WTC11 (cell line): ENCODE measurements around the gene FBN2. TPM values are rescaled to one million over a fixed set of nuclear protein-coding genes. Genes with fewer than 3 reads are reported as not detected.

Experiments used
- ATAC-seq: fragments of 200-7000 bp; cut with Tn5 transposase; 2 replicates; pipeline ENCODE4 v1.10.0; 2021; ENCODE audit warnings: mild to moderate bottlenecking, moderate library complexity
- CTCF ChIA-PET: fragments of 300-600 bp; sonication (Branson Sonifier 250); formaldehyde crosslinking; loops from one replicate; lab custom pipeline; 2021; ENCODE audit warnings: antibody characterized with exemption; lab: Charles Lee
- POLR2A ChIA-PET: fragments of 350-600 bp; sonication (Branson Sonifier 250); formaldehyde crosslinking; loops from one replicate; lab custom pipeline; 2021; ENCODE audit warnings: antibody characterized with exemption; lab: Charles Lee
- DNase-seq: peaks from one replicate; pipeline ENCODE4 v3.0.0; 2021; ENCODE audit warnings: low spot score
- H3K27ac Mint-ChIP-seq: 2 replicates; pipeline ENCODE4 v1.8.0; 2021; ENCODE audit warnings: mixed read lengths
- H3K27me3 Mint-ChIP-seq: 2 replicates; pipeline ENCODE4 v1.8.0; 2021; ENCODE audit warnings: low read depth, mild to moderate bottlenecking, moderate library complexity, mixed read lengths
- H3K36me3 Mint-ChIP-seq: 2 replicates; pipeline ENCODE4 v1.8.0; 2021; ENCODE audit warnings: mixed read lengths
- H3K4me1 Mint-ChIP-seq: 2 replicates; pipeline ENCODE4 v1.8.0; 2022; ENCODE audit warnings: mixed read lengths
- H3K4me3 Mint-ChIP-seq: 2 replicates; pipeline ENCODE4 v1.8.0; 2021; ENCODE audit warnings: mild to moderate bottlenecking, moderate library complexity, mixed read lengths
- H3K9me3 Mint-ChIP-seq: 2 replicates; pipeline ENCODE4 v1.8.0; 2021; ENCODE audit warnings: mixed read lengths
- CREM ChIP-seq: sonication (generic); formaldehyde crosslinking; IDR thresholded peaks from 2 replicates; pipeline ENCODE4 v1.8.1; 2022; ENCODE audit warnings: mild to moderate bottlenecking, missing genetic modification reagents, moderate library complexity
- FOXJ3 ChIP-seq: sonication (generic); formaldehyde crosslinking; IDR thresholded peaks from 2 replicates; pipeline ENCODE4 v1.9.0; 2021; ENCODE audit warnings: missing genetic modification reagents, mild to moderate bottlenecking, borderline replicate concordance
- FOXP1 ChIP-seq: sonication (generic); formaldehyde crosslinking; IDR thresholded peaks from 2 replicates; pipeline ENCODE4 v1.8.0; 2022; ENCODE audit warnings: missing genetic modification reagents, mild to moderate bottlenecking, moderate library complexity, borderline replicate concordance
- HMGA2 ChIP-seq: fragments of 250-450 bp; sonication (Bioruptor Pico); IDR thresholded peaks from 2 replicates; pipeline ENCODE4 v1.4.0; 2021; ENCODE audit warnings: mild to moderate bottlenecking, moderate library complexity
- MXD4 ChIP-seq: fragments of 250-450 bp; sonication (Bioruptor Pico); IDR thresholded peaks from 2 replicates; pipeline ENCODE4 v1.8.0; 2021; ENCODE audit warnings: mild to moderate bottlenecking, moderate library complexity, borderline replicate concordance
- RORB ChIP-seq: fragments of 250-450 bp; sonication (Bioruptor Pico); IDR thresholded peaks from 2 replicates; pipeline ENCODE4 v1.9.0; 2021; ENCODE audit warnings: mild to moderate bottlenecking
- ZNF138 ChIP-seq: sonication (generic); formaldehyde crosslinking; conservative IDR thresholded peaks from 2 replicates; pipeline ENCODE4 v1.8.1; 2022; ENCODE audit warnings: mild to moderate bottlenecking, moderate library complexity, missing genetic modification reagents
- ZNF232 ChIP-seq: sonication (generic); formaldehyde crosslinking; IDR thresholded peaks from 2 replicates; pipeline ENCODE4 v1.8.0; 2022; ENCODE audit warnings: mild to moderate bottlenecking, missing genetic modification reagents
- total RNA-seq: library from RNA; stranded (reverse); gene quantifications from 3 replicates; pipeline ENCODE4 v1.2.3, GENCODE V29; 2021
- TF ChIP-seq, protein P1 (sequence below): sonication (generic); formaldehyde crosslinking; IDR thresholded peaks from 2 replicates; pipeline ENCODE4 v1.8.1; 2023; ENCODE audit warnings: mild to moderate bottlenecking, missing genetic modification reagents, borderline replicate concordance
- TF ChIP-seq, protein P2 (sequence below): fragments of 250-450 bp; sonication (Bioruptor Pico); IDR thresholded peaks from 2 replicates; pipeline ENCODE4 v1.9.0; 2021; ENCODE audit warnings: mild to moderate bottlenecking, borderline replicate concordance
- TF ChIP-seq, protein P3 (sequence below): sonication (generic); formaldehyde crosslinking; IDR thresholded peaks from 2 replicates; pipeline ENCODE4 v1.8.1; 2022; ENCODE audit warnings: low read depth, mild to moderate bottlenecking, moderate library complexity, missing genetic modification reagents, borderline replicate concordance
- TF ChIP-seq, protein P4 (sequence below): sonication (generic); formaldehyde crosslinking; IDR thresholded peaks from 2 replicates; pipeline ENCODE4 v1.8.0; 2023; ENCODE audit warnings: missing genetic modification reagents
- TF ChIP-seq, protein P5 (sequence below): fragments of 250-450 bp; sonication (Bioruptor Pico); IDR thresholded peaks from 2 replicates; pipeline ENCODE4 v2.1.2; 2022; ENCODE audit warnings: mild to moderate bottlenecking, moderate library complexity
- TF ChIP-seq, protein P6 (sequence below): sonication (generic); formaldehyde crosslinking; IDR thresholded peaks from 2 replicates; pipeline ENCODE4 v1.8.0; 2023; ENCODE audit warnings: mild to moderate bottlenecking, missing genetic modification reagents

The FBN2 gene
- total RNA-seq, 1 experiment from 2014 or later = 56.7 TPM

DNA sequence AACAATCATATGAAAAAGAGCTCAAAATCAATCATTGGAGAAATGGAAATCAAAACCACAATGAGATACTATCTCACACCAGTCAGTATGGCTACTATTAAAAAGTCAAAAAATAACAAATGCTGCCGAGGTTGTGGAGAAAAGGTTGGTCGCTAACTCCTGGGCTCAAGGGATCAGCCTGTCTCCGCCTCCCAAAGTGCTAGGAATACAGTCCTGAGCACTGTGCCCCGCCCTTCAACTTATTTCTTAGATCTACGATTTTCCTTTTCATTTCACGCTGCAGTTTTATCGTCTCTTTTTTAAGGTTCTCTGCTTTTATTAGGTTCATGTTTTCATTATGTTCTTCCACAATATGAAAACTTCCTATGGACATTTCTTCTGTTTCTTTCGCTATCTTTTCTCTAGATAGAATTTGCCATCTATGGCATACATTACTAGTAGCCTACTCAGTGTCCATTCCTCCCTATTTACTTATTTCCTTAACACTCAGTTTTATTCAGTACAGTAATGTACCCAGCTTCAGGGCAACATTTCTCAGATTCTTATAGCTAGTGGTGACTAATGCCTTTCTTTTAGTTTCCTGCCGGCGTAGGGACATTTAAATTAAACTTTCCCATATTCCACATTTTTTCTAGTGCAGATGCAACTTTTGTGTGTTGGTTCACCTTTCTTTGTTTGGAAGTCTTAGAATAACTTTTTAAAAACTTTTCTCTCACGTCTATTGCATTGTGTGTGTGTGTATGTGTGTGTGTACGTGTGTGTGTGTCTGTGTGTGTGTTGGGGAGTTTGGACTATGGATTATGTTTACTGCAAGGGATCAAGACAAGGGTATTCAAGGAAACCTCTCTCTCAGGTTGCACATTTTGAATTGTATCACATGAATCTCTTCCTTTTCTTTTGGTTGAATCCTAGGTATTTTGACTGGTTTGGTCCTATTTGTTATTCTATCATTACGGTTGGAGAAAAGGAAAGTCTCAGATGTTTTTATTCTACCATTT lies 21.6 kb upstream of the FBN2 start (continued):
- no peak for TF ChIP-seq FOXJ3 (CRISPR knock-in tag)
- TF ChIP-seq, protein P1, sequence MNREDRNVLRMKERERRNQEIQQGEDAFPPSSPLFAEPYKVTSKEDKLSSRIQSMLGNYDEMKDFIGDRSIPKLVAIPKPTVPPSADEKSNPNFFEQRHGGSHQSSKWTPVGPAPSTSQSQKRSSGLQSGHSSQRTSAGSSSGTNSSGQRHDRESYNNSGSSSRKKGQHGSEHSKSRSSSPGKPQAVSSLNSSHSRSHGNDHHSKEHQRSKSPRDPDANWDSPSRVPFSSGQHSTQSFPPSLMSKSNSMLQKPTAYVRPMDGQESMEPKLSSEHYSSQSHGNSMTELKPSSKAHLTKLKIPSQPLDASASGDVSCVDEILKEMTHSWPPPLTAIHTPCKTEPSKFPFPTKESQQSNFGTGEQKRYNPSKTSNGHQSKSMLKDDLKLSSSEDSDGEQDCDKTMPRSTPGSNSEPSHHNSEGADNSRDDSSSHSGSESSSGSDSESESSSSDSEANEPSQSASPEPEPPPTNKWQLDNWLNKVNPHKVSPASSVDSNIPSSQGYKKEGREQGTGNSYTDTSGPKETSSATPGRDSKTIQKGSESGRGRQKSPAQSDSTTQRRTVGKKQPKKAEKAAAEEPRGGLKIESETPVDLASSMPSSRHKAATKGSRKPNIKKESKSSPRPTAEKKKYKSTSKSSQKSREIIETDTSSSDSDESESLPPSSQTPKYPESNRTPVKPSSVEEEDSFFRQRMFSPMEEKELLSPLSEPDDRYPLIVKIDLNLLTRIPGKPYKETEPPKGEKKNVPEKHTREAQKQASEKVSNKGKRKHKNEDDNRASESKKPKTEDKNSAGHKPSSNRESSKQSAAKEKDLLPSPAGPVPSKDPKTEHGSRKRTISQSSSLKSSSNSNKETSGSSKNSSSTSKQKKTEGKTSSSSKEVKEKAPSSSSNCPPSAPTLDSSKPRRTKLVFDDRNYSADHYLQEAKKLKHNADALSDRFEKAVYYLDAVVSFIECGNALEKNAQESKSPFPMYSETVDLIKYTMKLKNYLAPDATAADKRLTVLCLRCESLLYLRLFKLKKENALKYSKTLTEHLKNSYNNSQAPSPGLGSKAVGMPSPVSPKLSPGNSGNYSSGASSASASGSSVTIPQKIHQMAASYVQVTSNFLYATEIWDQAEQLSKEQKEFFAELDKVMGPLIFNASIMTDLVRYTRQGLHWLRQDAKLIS = no peak
- no peak for TF ChIP-seq HMGA2
- no peak for TF ChIP-seq FOXP1 (CRISPR knock-in tag)
- TF ChIP-seq, protein P2, sequence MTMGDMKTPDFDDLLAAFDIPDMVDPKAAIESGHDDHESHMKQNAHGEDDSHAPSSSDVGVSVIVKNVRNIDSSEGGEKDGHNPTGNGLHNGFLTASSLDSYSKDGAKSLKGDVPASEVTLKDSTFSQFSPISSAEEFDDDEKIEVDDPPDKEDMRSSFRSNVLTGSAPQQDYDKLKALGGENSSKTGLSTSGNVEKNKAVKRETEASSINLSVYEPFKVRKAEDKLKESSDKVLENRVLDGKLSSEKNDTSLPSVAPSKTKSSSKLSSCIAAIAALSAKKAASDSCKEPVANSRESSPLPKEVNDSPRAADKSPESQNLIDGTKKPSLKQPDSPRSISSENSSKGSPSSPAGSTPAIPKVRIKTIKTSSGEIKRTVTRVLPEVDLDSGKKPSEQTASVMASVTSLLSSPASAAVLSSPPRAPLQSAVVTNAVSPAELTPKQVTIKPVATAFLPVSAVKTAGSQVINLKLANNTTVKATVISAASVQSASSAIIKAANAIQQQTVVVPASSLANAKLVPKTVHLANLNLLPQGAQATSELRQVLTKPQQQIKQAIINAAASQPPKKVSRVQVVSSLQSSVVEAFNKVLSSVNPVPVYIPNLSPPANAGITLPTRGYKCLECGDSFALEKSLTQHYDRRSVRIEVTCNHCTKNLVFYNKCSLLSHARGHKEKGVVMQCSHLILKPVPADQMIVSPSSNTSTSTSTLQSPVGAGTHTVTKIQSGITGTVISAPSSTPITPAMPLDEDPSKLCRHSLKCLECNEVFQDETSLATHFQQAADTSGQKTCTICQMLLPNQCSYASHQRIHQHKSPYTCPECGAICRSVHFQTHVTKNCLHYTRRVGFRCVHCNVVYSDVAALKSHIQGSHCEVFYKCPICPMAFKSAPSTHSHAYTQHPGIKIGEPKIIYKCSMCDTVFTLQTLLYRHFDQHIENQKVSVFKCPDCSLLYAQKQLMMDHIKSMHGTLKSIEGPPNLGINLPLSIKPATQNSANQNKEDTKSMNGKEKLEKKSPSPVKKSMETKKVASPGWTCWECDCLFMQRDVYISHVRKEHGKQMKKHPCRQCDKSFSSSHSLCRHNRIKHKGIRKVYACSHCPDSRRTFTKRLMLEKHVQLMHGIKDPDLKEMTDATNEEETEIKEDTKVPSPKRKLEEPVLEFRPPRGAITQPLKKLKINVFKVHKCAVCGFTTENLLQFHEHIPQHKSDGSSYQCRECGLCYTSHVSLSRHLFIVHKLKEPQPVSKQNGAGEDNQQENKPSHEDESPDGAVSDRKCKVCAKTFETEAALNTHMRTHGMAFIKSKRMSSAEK (CRISPR knock-in tag) = no peak
- TF ChIP-seq ZNF138 (CRISPR knock-in tag) = no peak
- TF ChIP-seq, protein P3, sequence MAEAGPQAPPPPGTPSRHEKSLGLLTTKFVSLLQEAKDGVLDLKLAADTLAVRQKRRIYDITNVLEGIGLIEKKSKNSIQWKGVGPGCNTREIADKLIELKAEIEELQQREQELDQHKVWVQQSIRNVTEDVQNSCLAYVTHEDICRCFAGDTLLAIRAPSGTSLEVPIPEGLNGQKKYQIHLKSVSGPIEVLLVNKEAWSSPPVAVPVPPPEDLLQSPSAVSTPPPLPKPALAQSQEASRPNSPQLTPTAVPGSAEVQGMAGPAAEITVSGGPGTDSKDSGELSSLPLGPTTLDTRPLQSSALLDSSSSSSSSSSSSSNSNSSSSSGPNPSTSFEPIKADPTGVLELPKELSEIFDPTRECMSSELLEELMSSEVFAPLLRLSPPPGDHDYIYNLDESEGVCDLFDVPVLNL (CRISPR knock-in tag) = no peak
- no peak for TF ChIP-seq MXD4 (CRISPR knock-in tag)
- TF ChIP-seq, protein P4, sequence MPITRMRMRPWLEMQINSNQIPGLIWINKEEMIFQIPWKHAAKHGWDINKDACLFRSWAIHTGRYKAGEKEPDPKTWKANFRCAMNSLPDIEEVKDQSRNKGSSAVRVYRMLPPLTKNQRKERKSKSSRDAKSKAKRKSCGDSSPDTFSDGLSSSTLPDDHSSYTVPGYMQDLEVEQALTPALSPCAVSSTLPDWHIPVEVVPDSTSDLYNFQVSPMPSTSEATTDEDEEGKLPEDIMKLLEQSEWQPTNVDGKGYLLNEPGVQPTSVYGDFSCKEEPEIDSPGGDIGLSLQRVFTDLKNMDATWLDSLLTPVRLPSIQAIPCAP = no peak
- no peak for TF ChIP-seq RORB (CRISPR knock-in tag)
- TF ChIP-seq, all 79 proteins: peak for 0

DNA sequence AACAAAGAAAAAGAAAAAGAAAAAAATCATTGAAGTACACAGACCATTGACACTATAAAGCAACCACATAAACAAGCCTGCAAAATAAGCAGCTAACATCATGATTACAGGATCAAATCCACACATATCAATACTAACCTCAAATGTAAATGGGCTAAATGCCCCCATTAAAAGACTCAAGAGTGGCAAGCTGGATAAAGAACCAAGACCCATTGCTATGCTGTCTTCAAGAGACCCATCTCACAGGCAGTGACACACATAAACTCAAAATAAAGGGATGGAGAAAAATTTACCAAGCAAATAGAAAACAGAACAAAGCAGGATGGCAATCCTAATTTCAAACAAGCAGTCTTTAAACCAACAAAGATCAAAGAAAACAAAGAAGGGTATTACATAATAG lies 15.7 kb upstream of the FBN2 start:
- POLR2A ChIA-PET = no interaction called here
- Mint-ChIP-seq H3K27ac (no peak overlapping the region), H3K27me3 (no peaks in the 10 kb centered on the region; the same call in 1 of the 2 replicates), H3K36me3 (peaks cover 25% of the 10 kb centered on the region), H3K4me3 (no peak overlapping the region), H3K9me3 (peaks cover 29% of the 10 kb centered on the region), H3K4me1 (no peaks in the 10 kb centered on the region)
- no peak for ATAC-seq
- CTCF ChIA-PET = no interaction called here
- DNase-seq = no peak
- no peak for TF ChIP-seq ZNF232
- TF ChIP-seq CREM (CRISPR knock-in tag) = no peak
- TF ChIP-seq, protein P3 (CRISPR knock-in tag) = no peak
- TF ChIP-seq, protein P5, sequence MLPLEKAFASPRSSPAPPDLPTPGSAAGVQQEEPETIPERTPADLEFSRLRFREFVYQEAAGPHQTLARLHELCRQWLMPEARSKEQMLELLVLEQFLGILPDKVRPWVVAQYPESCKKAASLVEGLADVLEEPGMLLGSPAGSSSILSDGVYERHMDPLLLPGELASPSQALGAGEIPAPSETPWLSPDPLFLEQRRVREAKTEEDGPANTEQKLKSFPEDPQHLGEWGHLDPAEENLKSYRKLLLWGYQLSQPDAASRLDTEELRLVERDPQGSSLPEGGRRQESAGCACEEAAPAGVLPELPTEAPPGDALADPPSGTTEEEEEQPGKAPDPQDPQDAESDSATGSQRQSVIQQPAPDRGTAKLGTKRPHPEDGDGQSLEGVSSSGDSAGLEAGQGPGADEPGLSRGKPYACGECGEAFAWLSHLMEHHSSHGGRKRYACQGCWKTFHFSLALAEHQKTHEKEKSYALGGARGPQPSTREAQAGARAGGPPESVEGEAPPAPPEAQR (CRISPR knock-in tag) = no peak
- TF ChIP-seq, protein P6, sequence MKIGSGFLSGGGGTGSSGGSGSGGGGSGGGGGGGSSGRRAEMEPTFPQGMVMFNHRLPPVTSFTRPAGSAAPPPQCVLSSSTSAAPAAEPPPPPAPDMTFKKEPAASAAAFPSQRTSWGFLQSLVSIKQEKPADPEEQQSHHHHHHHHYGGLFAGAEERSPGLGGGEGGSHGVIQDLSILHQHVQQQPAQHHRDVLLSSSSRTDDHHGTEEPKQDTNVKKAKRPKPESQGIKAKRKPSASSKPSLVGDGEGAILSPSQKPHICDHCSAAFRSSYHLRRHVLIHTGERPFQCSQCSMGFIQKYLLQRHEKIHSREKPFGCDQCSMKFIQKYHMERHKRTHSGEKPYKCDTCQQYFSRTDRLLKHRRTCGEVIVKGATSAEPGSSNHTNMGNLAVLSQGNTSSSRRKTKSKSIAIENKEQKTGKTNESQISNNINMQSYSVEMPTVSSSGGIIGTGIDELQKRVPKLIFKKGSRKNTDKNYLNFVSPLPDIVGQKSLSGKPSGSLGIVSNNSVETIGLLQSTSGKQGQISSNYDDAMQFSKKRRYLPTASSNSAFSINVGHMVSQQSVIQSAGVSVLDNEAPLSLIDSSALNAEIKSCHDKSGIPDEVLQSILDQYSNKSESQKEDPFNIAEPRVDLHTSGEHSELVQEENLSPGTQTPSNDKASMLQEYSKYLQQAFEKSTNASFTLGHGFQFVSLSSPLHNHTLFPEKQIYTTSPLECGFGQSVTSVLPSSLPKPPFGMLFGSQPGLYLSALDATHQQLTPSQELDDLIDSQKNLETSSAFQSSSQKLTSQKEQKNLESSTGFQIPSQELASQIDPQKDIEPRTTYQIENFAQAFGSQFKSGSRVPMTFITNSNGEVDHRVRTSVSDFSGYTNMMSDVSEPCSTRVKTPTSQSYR = no peak
